Mesenchymal stem cell (in vitro differentiated cells and primary cell): ENCODE measurements around the gene GRP.

Experiments used
- DNase-seq: peaks from one replicate; pipeline ENCODE4 v3.0.0-alpha.2; 2013
- H2AFZ ChIP-seq: one replicate; pipeline ENCODE4 v1.6.1; 2013; ENCODE audit warnings: low read depth, mild to moderate bottlenecking, control low read depth, inconsistent platforms, low read length, moderate library complexity
- H2AK5ac ChIP-seq: 2 replicates; pipeline ENCODE4 v1.6.1; 2013; ENCODE audit warnings: low read length, moderate library complexity, mild to moderate bottlenecking, inconsistent platforms; ENCODE audit not compliant: severe bottlenecking
- H2BK120ac ChIP-seq: one replicate; pipeline ENCODE4 v1.6.1; 2013; ENCODE audit warnings: low read depth, mild to moderate bottlenecking, inconsistent platforms, low read length, moderate library complexity
- H2BK12ac ChIP-seq, 2 experiments: one replicate each; pipeline ENCODE4 v1.6.1; 2013; ENCODE audit warnings: inconsistent platforms in 2 of 2, low read length in 2 of 2, mild to moderate bottlenecking in 2 of 2, moderate library complexity in 2 of 2, control low read depth in 1 of 2
- H2BK15ac ChIP-seq: one replicate; pipeline ENCODE4 v1.6.1; 2013; ENCODE audit warnings: mild to moderate bottlenecking, low read depth, inconsistent platforms; ENCODE audit not compliant: poor library complexity, severe bottlenecking
- H2BK5ac ChIP-seq: 2 replicates; pipeline ENCODE4 v1.6.1; 2013; ENCODE audit warnings: low read depth, mild to moderate bottlenecking, low read length, control low read depth, inconsistent platforms; ENCODE audit not compliant: poor library complexity, severe bottlenecking
- H3K14ac ChIP-seq, 2 experiments: one replicate each; pipeline ENCODE4 v1.6.1; 2013; ENCODE audit warnings: inconsistent platforms in 2 of 2, low read length in 2 of 2, control low read depth in 1 of 2, mild to moderate bottlenecking in 1 of 2, moderate library complexity in 1 of 2
- H3K18ac ChIP-seq, 2 experiments: one replicate each; pipeline ENCODE4 v1.6.1; 2013; ENCODE audit warnings: inconsistent platforms in 2 of 2, low read length in 2 of 2, control low read depth in 1 of 2, low read depth in 1 of 2, mild to moderate bottlenecking in 1 of 2
- H3K23ac ChIP-seq, 2 experiments: one replicate each; pipeline ENCODE4 v1.6.1; 2013; ENCODE audit warnings: inconsistent platforms in 2 of 2, low read length in 2 of 2, mild to moderate bottlenecking in 2 of 2, moderate library complexity in 2 of 2, control low read depth in 1 of 2
- H3K27ac ChIP-seq: 2 replicates; pipeline ENCODE4 v1.5.1; 2013; ENCODE audit warnings: mild to moderate bottlenecking, moderate library complexity, low read length, control low read depth, inconsistent platforms; ENCODE audit not compliant: poor library complexity, severe bottlenecking
- H3K27me3 ChIP-seq, 2 experiments: 2 replicates each; pipeline versions ENCODE4 v1.6.1 to v1.7.0; 2013; ENCODE audit warnings: low read length in 2 of 2, mild to moderate bottlenecking in 2 of 2, moderate library complexity in 2 of 2, control low read depth in 1 of 2, inconsistent platforms in 1 of 2; ENCODE audit not compliant: control insufficient read depth in 1 of 2, insufficient read depth in 1 of 2
- H3K36me3 ChIP-seq, 2 experiments: 2 replicates each; pipeline versions ENCODE4 v1.6.1 to v1.7.0; 2013; ENCODE audit warnings: low read length in 2 of 2, control low read depth in 1 of 2, inconsistent platforms in 1 of 2, low read depth in 1 of 2, mild to moderate bottlenecking in 1 of 2; ENCODE audit not compliant: insufficient read depth in 2 of 2, control insufficient read depth in 1 of 2
- H3K4ac ChIP-seq, 2 experiments: one replicate each; pipeline ENCODE4 v1.6.1; 2013; ENCODE audit warnings: inconsistent platforms in 2 of 2, low read length in 2 of 2, mild to moderate bottlenecking in 2 of 2, moderate library complexity in 2 of 2, control low read depth in 1 of 2, low read depth in 1 of 2
- H3K4me1 ChIP-seq: 2 replicates; pipeline ENCODE4 v1.6.1; 2013; ENCODE audit warnings: low read depth, low read length, control low read depth; ENCODE audit not compliant: control insufficient read depth, insufficient read depth
- H3K4me2 ChIP-seq: 2 replicates; pipeline ENCODE4 v1.6.1; 2013; ENCODE audit warnings: low read length, mild to moderate bottlenecking, inconsistent platforms; ENCODE audit not compliant: poor library complexity, severe bottlenecking
- H3K4me3 ChIP-seq, 2 experiments: 2 replicates each; pipeline versions ENCODE4 v1.5.1 to v1.7.0; 2013; ENCODE audit warnings: low read length in 2 of 2, mild to moderate bottlenecking in 2 of 2, control low read depth in 1 of 2, low read depth in 1 of 2; ENCODE audit not compliant: insufficient read depth in 1 of 2
- H3K79me1 ChIP-seq: replicated peaks from 2 replicates; pipeline ENCODE4 v1.6.1; 2013; ENCODE audit warnings: mild to moderate bottlenecking, control low read depth, low read length, inconsistent platforms; ENCODE audit not compliant: poor library complexity, severe bottlenecking
- H3K9ac ChIP-seq: 2 replicates; pipeline ENCODE4 v1.7.0; 2013; ENCODE audit warnings: mild to moderate bottlenecking, low read length, moderate library complexity
- H3K9me3 ChIP-seq: 2 replicates; pipeline ENCODE4 v1.7.0; 2013; ENCODE audit warnings: mild to moderate bottlenecking, low read length; ENCODE audit not compliant: control insufficient read depth
- H4K8ac ChIP-seq: one replicate; pipeline ENCODE4 v1.6.1; 2013; ENCODE audit warnings: inconsistent platforms, mild to moderate bottlenecking, low read length, moderate library complexity
- H4K91ac ChIP-seq: one replicate; pipeline ENCODE4 v1.6.1; 2013; ENCODE audit warnings: mild to moderate bottlenecking, low read length, inconsistent platforms
- WGBS: methylation state at CpG from one replicate; pipeline ENCODE4 v1.1.7; 2013; ENCODE audit warnings: mixed read lengths; 5-methylcytosine and 5-hydroxymethylcytosine counted together

The GRP gene

GRCh38 chr18:59272221-59272888 lies 52.4 kb downstream of the GRP start:
- Histone ChIP-seq H3K79me1 (no peaks in the 10 kb centered on the region), H3K4me2 (peak overlapping the region; percentile 51), H2BK120ac (no peak overlapping the region), H3K4ac (no peak overlapping the region), H3K9ac (no peak overlapping the region), H3K27ac (no peak overlapping the region), H2AK5ac (no peak overlapping the region), H3K4me3 (peak overlapping the region; percentile 14 to 73), H3K4me1 (peaks cover 29% of the 10 kb centered on the region), H2BK12ac (no peak overlapping the region), H4K8ac (no peak overlapping the region), H3K23ac (peak overlapping the region in 1 of 2 experiments; percentile 11), H2BK5ac (no peak overlapping the region), H3K18ac (no peak overlapping the region), H3K14ac (no peak overlapping the region), H4K91ac (no peak overlapping the region), H3K27me3 (peaks cover 95 to 98% of the 10 kb centered on the region in 2 experiments), H2BK15ac (peak overlapping the region; percentile 39), H3K9me3 (no peaks in the 10 kb centered on the region), H3K36me3 (no peaks in the 10 kb centered on the region), H2AFZ (peak overlapping the region; percentile 32)
- no peak for DNase-seq
- 5% methylated on average over 44 of the region's 52 CpGs for WGBS

GRCh38 chr18:59272891-59273758 lies 53.2 kb downstream of the GRP start, which contains the start of gene RAX:
TSS of gene RAX (minus strand) at chr18:59273454. CDS start at chr18:59273206, 248 bp downstream.
- Histone ChIP-seq H2BK120ac (peak within 1 kb of the TSS; percentile 34), H3K23ac (peak within 1 kb of the TSS in 1 of 2 experiments; percentile 65), H3K14ac (no peak within 1 kb of the TSS), H3K4me3 (peak within 1 kb of the TSS; percentile 14 to 73), H2AFZ (peak within 1 kb of the TSS; percentile 32), H3K18ac (no peak within 1 kb of the TSS), H3K9me3 (no peaks in the 10 kb centered on the region), H2AK5ac (no peak within 1 kb of the TSS), H3K4me2 (peak within 1 kb of the TSS; percentile 52), H2BK5ac (peak within 1 kb of the TSS; percentile 12), H3K79me1 (no peaks in the 10 kb centered on the region), H3K4me1 (peaks cover 24% of the 10 kb centered on the region), H3K36me3 (no peaks in the 10 kb centered on the region), H3K9ac (no peak within 1 kb of the TSS), H4K91ac (no peak within 1 kb of the TSS), H3K27me3 (peaks cover 90 to 98% of the 10 kb centered on the region in 2 experiments), H3K4ac (no peak within 1 kb of the TSS), H2BK15ac (peak within 1 kb of the TSS; percentile 39), H4K8ac (no peak within 1 kb of the TSS), H3K27ac (no peak within 1 kb of the TSS), H2BK12ac (no peak within 1 kb of the TSS)
- DNase-seq = peak; percentile 13
- 1% methylated on average over 69 of the region's 88 CpGs for WGBS

GRCh38 chr18:59273759-59274532 lies 54.0 kb downstream of the GRP start:
- no peak for DNase-seq

More at GRCh38 chr18:59273759-59274532, 54.0 kb downstream of the GRP start:
- Histone ChIP-seq H2BK15ac (no peak overlapping the region), H2BK5ac (peak overlapping the region; percentile 12), H3K27me3 (peaks cover 89 to 98% of the 10 kb centered on the region in 2 experiments), H2BK120ac (no peak overlapping the region), H2AK5ac (no peak overlapping the region), H3K9ac (no peak overlapping the region), H3K4me2 (no peak overlapping the region), H2AFZ (no peak overlapping the region), H3K36me3 (no peaks in the 10 kb centered on the region), H3K79me1 (no peaks in the 10 kb centered on the region), H3K9me3 (no peaks in the 10 kb centered on the region), H3K23ac (peak overlapping the region in 1 of 2 experiments; percentile 65), H4K91ac (no peak overlapping the region), H3K18ac (no peak overlapping the region), H4K8ac (no peak overlapping the region), H3K4me1 (peaks cover 18% of the 10 kb centered on the region), H2BK12ac (no peak overlapping the region), H3K4ac (no peak overlapping the region), H3K14ac (no peak overlapping the region), H3K4me3 (no peak overlapping the region), H3K27ac (no peak overlapping the region)
- 2% methylated on average over 48 of the region's 48 CpGs for WGBS
